Fibroblast of lung (primary cell): ENCODE measurements around the gene MAPK8IP1.

Source experiments
- EZH2 ChIP-seq: IDR thresholded peaks from 2 replicates; pipeline ENCODE4 v1.5.1; 2012; ENCODE audit warnings: low read length, control low read depth, mild to moderate bottlenecking; ENCODE audit errors: missing control alignments
- TF ChIP-seq, protein P1 (sequence below), 2 donors: IDR thresholded peaks in 1 of 2; conservative IDR thresholded peaks in 1 of 2; 1 replicate in 1 of 2; 2 replicates in 1 of 2; pipeline ENCODE4 v1.5.1; 2011 to 2012; ENCODE audit warnings: low read length in 2 of 2, control low read depth in 1 of 2, inconsistent platforms in 1 of 2, low read depth in 1 of 2, mild to moderate bottlenecking in 1 of 2

DNA sequence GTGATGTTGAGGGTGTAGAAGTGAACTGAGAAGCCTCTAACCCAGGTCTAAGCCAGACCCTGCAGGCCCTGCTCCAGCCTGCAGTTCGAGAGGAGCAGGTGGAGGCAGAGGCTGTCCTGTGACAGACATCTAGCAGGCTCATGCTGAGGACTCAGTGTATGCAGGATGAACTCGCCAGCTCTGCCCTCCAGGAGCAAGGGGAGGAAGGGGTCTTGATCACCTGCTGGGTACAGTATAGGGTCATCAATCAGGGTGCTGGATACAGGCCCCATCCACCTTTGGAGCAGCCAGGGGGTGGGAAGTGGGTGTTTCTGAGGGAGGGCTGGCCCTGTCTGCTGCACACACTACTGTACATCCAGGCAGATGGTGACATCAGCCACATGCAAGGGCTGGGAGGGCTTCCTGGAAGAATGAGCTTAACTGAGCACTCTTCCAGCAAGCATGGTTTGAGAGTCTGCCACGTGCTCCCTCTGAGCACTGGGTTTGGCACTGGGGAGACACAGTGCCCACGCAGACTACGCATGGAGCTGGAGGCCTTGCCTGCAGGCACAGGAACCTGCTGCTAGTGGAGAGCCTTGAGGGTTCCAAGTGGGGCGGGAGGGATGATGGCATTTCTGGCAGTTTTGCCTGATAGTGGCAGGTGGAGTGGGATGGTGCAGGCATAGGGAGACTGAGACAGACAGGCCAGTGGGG, 9.2 kb downstream of the MAPK8IP1 start:
- TF ChIP-seq EZH2, result no peak
- TF ChIP-seq, protein P1, sequence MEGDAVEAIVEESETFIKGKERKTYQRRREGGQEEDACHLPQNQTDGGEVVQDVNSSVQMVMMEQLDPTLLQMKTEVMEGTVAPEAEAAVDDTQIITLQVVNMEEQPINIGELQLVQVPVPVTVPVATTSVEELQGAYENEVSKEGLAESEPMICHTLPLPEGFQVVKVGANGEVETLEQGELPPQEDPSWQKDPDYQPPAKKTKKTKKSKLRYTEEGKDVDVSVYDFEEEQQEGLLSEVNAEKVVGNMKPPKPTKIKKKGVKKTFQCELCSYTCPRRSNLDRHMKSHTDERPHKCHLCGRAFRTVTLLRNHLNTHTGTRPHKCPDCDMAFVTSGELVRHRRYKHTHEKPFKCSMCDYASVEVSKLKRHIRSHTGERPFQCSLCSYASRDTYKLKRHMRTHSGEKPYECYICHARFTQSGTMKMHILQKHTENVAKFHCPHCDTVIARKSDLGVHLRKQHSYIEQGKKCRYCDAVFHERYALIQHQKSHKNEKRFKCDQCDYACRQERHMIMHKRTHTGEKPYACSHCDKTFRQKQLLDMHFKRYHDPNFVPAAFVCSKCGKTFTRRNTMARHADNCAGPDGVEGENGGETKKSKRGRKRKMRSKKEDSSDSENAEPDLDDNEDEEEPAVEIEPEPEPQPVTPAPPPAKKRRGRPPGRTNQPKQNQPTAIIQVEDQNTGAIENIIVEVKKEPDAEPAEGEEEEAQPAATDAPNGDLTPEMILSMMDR (conservative IDR thresholded peaks at IDR 0.05 in 1 of 2, IDR thresholded peaks at IDR 0.05 in 1 of 2; ENCODE audit: low read depth in 1 of 2, low read length in 2 of 2), result no peak
